Measurements from ENCODE around the gene UGT1A10. TPM values are rescaled to one million over a fixed set of nuclear protein-coding genes. Genes with fewer than 3 reads are reported as not detected.

The UGT1A10 gene
- total RNA-seq, 2 experiments from 2014 or later = not detected

GRCh38 chr2:233754872-233755611 lies 118.8 kb downstream of the UGT1A10 start:
- H3K36me3 Mint-ChIP-seq (ENCODE audit: low read depth) = no peaks in the 10 kb centered on the region
- no peak overlapping the region for H3K4me3 Mint-ChIP-seq
- DNase-seq (no peak), ATAC-seq (no peak)
- H3K27me3 Mint-ChIP-seq (ENCODE audit: low read depth) = no peaks in the 10 kb centered on the region
- H3K9me3 Mint-ChIP-seq (ENCODE audit: insufficient read depth) = peaks cover 6% of the 10 kb centered on the region
- no peak overlapping the region for H3K27ac Mint-ChIP-seq
- H3K4me1 Mint-ChIP-seq (ENCODE audit: low read depth) = no peaks in the 10 kb centered on the region
- POLR2A ChIA-PET = no interaction called here
- CTCF ChIA-PET = no interaction called here

- no peak overlapping the region for H3K4me3 Mint-ChIP-seq
- H3K9me3 Mint-ChIP-seq (ENCODE audit: insufficient read depth) = peaks cover 3% of the 10 kb centered on the region
- H3K4me1 Mint-ChIP-seq (ENCODE audit: low read depth) = no peaks in the 10 kb centered on the region
- ChIA-PET CTCF (no interaction called here), POLR2A (no interaction called here)
- no peak overlapping the region for H3K27ac Mint-ChIP-seq
- no peak for ATAC-seq
- no peaks in the 10 kb centered on the region for H3K27me3 Mint-ChIP-seq (ENCODE audit: low read depth)
- no peak for DNase-seq
- H3K36me3 Mint-ChIP-seq (ENCODE audit: low read depth) = no peaks in the 10 kb centered on the region
Measured at GRCh38 chr2:233756429-233757081, 120.3 kb downstream of the UGT1A10 start.

- H3K27ac Mint-ChIP-seq = no peak overlapping the region
- no peaks in the 10 kb centered on the region for H3K4me1 Mint-ChIP-seq (ENCODE audit: low read depth)
- no peaks in the 10 kb centered on the region for H3K36me3 Mint-ChIP-seq (ENCODE audit: low read depth)
- H3K4me3 Mint-ChIP-seq = no peak overlapping the region
- DNase-seq (no peak), ATAC-seq (no peak)
- POLR2A ChIA-PET = no interaction called here
- no peaks in the 10 kb centered on the region for H3K9me3 Mint-ChIP-seq (ENCODE audit: insufficient read depth)
- H3K27me3 Mint-ChIP-seq (ENCODE audit: low read depth) = peaks cover 2% of the 10 kb centered on the region
- CTCF ChIA-PET = no interaction called here
Measured at GRCh38 chr2:233758141-233758540, 121.9 kb downstream of the UGT1A10 start.

- Mint-ChIP-seq H3K4me3 (no peak overlapping the region), H3K36me3 (ENCODE audit: low read depth) (no peaks in the 10 kb centered on the region), H3K27ac (no peak overlapping the region), H3K4me1 (ENCODE audit: low read depth) (no peaks in the 10 kb centered on the region), H3K9me3 (ENCODE audit: insufficient read depth) (no peaks in the 10 kb centered on the region), H3K27me3 (ENCODE audit: low read depth) (peaks cover 10% of the 10 kb centered on the region)
- POLR2A ChIA-PET = interaction anchor here (0.7 kb wide), 1 partner anchor 1613 kb away, joined by 3 read pairs; no protein-coding TSS in a partner anchor
- no peak for ATAC-seq
- CTCF ChIA-PET = no interaction called here
- DNase-seq = no peak
Measured at GRCh38 chr2:233758849-233759248, 122.6 kb downstream of the UGT1A10 start.

- ChIA-PET CTCF (no interaction called here), POLR2A (no interaction called here)
- no peak within 1 kb of the TSS for H3K27ac Mint-ChIP-seq
- no peak for DNase-seq
- no peaks in the 10 kb centered on the region for H3K36me3 Mint-ChIP-seq (ENCODE audit: low read depth)
- ATAC-seq = no peak
- no peaks in the 10 kb centered on the region for H3K9me3 Mint-ChIP-seq (ENCODE audit: insufficient read depth)
- no peak within 1 kb of the TSS for H3K4me3 Mint-ChIP-seq
- H3K4me1 Mint-ChIP-seq (ENCODE audit: low read depth) = no peaks in the 10 kb centered on the region
- peaks cover 16% of the 10 kb centered on the region for H3K27me3 Mint-ChIP-seq (ENCODE audit: low read depth)
Measured at GRCh38 chr2:233760043-233760442, 123.8 kb downstream of the UGT1A10 start, which contains the start of gene UGT1A1. Gene UGT1A1 (plus strand): TSS chr2:233760270. CDS start chr2:233760288, 18 bp downstream.

GRCh38 chr2:233761040-233761769 lies 125.0 kb downstream of the UGT1A10 start:
- ChIA-PET CTCF (no interaction called here), POLR2A (no interaction called here)
- Mint-ChIP-seq H3K27ac (no peak overlapping the region), H3K4me3 (no peak overlapping the region), H3K27me3 (ENCODE audit: low read depth) (peaks cover 16% of the 10 kb centered on the region), H3K4me1 (ENCODE audit: low read depth) (no peaks in the 10 kb centered on the region), H3K9me3 (ENCODE audit: insufficient read depth) (no peaks in the 10 kb centered on the region), H3K36me3 (ENCODE audit: low read depth) (no peaks in the 10 kb centered on the region)
- ATAC-seq = no peak
- DNase-seq = no peak

GRCh38 chr2:233764264-233764663 lies 128.0 kb downstream of the UGT1A10 start:
- DNase-seq = no peak
- no peak overlapping the region for H3K27ac Mint-ChIP-seq
- CTCF ChIA-PET = no interaction called here

GRCh38 chr2:233764761-233765160 lies 128.5 kb downstream of the UGT1A10 start:
- ATAC-seq = no peak
- CTCF ChIA-PET = no interaction called here
- POLR2A ChIA-PET = no interaction called here

More at GRCh38 chr2:233764264-233764663, 128.0 kb downstream of the UGT1A10 start:
- H3K4me1 Mint-ChIP-seq (ENCODE audit: low read depth) = no peaks in the 10 kb centered on the region
- no peak for ATAC-seq
- H3K9me3 Mint-ChIP-seq (ENCODE audit: insufficient read depth) = no peaks in the 10 kb centered on the region
- POLR2A ChIA-PET = no interaction called here
- H3K4me3 Mint-ChIP-seq = no peak overlapping the region
- H3K36me3 Mint-ChIP-seq (ENCODE audit: low read depth) = no peaks in the 10 kb centered on the region
- peaks cover 21% of the 10 kb centered on the region for H3K27me3 Mint-ChIP-seq (ENCODE audit: low read depth)

GRCh38 chr2:233766416-233766815 lies 130.2 kb downstream of the UGT1A10 start:
- DNase-seq = no peak
- no peaks in the 10 kb centered on the region for H3K9me3 Mint-ChIP-seq (ENCODE audit: insufficient read depth)
- ChIA-PET CTCF (no interaction called here), POLR2A (no interaction called here)
- no peak for ATAC-seq
- no peak overlapping the region for H3K4me3 Mint-ChIP-seq
- no peak overlapping the region for H3K27ac Mint-ChIP-seq
- H3K4me1 Mint-ChIP-seq (ENCODE audit: low read depth) = no peaks in the 10 kb centered on the region
- no peaks in the 10 kb centered on the region for H3K36me3 Mint-ChIP-seq (ENCODE audit: low read depth)
- peaks cover 21% of the 10 kb centered on the region for H3K27me3 Mint-ChIP-seq (ENCODE audit: low read depth)

More at GRCh38 chr2:233764761-233765160, 128.5 kb downstream of the UGT1A10 start:
- Mint-ChIP-seq H3K27me3 (ENCODE audit: low read depth) (peaks cover 21% of the 10 kb centered on the region), H3K27ac (no peak overlapping the region), H3K9me3 (ENCODE audit: insufficient read depth) (no peaks in the 10 kb centered on the region), H3K36me3 (ENCODE audit: low read depth) (no peaks in the 10 kb centered on the region), H3K4me3 (no peak overlapping the region), H3K4me1 (ENCODE audit: low read depth) (no peaks in the 10 kb centered on the region)
- no peak for DNase-seq

- ChIA-PET CTCF (no interaction called here), POLR2A (no interaction called here)
- Mint-ChIP-seq H3K36me3 (ENCODE audit: low read depth) (no peaks in the 10 kb centered on the region), H3K9me3 (ENCODE audit: insufficient read depth) (no peaks in the 10 kb centered on the region), H3K27ac (no peak overlapping the region), H3K27me3 (ENCODE audit: low read depth) (peaks cover 19% of the 10 kb centered on the region), H3K4me3 (no peak overlapping the region), H3K4me1 (ENCODE audit: low read depth) (no peaks in the 10 kb centered on the region)
- ATAC-seq (no peak), DNase-seq (no peak)
Measured at GRCh38 chr2:233768076-233768475, 131.8 kb downstream of the UGT1A10 start.

GRCh38 chr2:233769260-233769659 lies 133.0 kb downstream of the UGT1A10 start:
- CTCF ChIA-PET = no interaction called here
- ATAC-seq (no peak), DNase-seq (no peak)
- Mint-ChIP-seq H3K36me3 (ENCODE audit: low read depth) (no peaks in the 10 kb centered on the region), H3K4me1 (ENCODE audit: low read depth) (no peaks in the 10 kb centered on the region), H3K27ac (no peak overlapping the region), H3K9me3 (ENCODE audit: insufficient read depth) (no peaks in the 10 kb centered on the region), H3K4me3 (no peak overlapping the region), H3K27me3 (ENCODE audit: low read depth) (peaks cover 9% of the 10 kb centered on the region)
- POLR2A ChIA-PET = no interaction called here

GRCh38 chr2:233772153-233772552 lies 135.9 kb downstream of the UGT1A10 start:
- peaks cover 6% of the 10 kb centered on the region for H3K27me3 Mint-ChIP-seq (ENCODE audit: low read depth)
- no peaks in the 10 kb centered on the region for H3K36me3 Mint-ChIP-seq (ENCODE audit: low read depth)
- no peaks in the 10 kb centered on the region for H3K4me1 Mint-ChIP-seq (ENCODE audit: low read depth)
- ATAC-seq (no peak), DNase-seq (no peak)
- no peak overlapping the region for H3K27ac Mint-ChIP-seq
- no peak overlapping the region for H3K4me3 Mint-ChIP-seq
- CTCF ChIA-PET = no interaction called here
- POLR2A ChIA-PET = no interaction called here
- no peaks in the 10 kb centered on the region for H3K9me3 Mint-ChIP-seq (ENCODE audit: insufficient read depth)
